GM19025 (cell line): ENCODE results near the gene KSR1.

Experiments
- ATAC-seq: cut with Tn5 transposase; IDR thresholded peaks from one replicate; pipeline ENCODE4 v1.9.1; 2021; ENCODE audit warnings: mild to moderate bottlenecking, low read depth, moderate library complexity; ENCODE audit not compliant: unreplicated experiment

KSR1 gene

DNA sequence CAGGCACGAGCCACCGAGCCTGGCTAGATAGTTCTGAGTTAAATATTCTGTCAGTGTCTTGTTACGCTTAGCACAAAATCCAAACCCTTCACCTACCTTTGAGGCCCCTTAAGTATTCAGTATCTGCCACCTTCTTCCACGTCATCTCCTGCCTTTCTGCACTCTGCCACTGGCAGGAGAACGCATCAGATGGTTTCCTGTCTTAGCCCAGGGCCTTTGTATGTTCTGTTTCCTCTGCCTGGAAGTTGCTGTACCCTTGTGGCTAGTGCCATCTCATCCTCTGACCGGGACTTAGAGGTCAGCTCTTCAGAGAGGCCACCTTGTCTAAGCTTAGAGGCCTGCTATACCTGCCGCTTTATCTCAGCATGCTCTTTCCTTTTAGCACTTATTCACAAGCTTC, 107.3 kb downstream of the KSR1 start:
- ATAC-seq = no peak

DNA sequence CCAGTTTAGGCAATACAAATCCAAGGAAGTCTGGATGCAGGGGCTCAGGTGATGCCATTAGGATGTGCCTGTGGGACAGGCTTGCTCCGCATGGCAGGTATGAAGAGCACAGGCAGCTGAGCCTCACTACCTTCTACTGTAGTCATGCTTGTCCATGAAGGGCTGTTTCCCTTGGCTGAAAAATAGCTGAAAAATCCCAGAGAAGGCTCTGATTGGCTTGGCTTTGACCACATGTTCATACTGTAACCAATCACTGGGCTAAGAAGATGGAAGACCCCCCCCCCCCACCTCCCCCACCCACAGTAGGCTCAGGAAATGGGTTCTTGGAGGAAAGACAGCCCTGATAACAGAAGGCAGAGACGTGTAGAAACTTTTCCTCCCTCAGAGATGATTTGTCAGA, 108.2 kb downstream of the KSR1 start:
- no peak for ATAC-seq

DNA sequence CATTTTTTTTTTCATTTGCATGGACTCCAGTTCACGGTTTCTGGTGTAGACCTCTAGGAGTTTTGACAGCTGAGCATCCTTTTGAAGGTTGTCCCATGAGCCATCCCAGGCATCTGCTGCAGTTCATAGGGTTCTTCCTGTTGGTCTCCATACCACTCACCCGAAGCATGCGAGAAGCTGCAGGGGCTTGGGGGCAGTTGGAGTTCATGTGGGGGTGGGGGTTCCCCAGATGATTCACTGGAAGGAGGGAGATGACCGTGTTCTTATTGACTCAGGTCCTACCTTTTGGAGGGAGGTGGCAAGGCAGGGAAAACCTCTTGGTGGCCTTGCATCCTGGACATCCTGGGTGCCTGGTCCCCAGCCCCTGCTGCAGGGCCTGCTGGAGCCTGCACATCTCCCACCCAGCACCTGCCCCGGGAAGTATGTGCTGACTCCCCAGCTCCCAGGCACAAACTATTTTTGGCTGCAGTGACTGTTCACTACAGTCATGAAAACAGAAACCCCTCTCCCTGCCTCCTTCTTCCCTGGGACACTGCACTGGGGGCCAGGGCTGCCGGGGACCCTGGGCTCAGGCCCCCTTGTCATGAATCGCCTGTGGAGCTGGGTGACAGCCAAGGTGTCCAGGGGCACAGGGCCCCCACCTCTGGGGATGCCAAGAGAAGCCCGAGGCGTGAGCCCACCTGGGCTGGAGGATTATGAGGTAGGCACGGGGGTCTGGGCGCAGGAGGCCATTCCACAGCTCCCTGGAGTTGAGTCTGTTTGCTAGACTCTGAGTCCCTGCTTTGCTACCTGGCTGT, 109.8 kb downstream of the KSR1 start:
- no peak for ATAC-seq

DNA sequence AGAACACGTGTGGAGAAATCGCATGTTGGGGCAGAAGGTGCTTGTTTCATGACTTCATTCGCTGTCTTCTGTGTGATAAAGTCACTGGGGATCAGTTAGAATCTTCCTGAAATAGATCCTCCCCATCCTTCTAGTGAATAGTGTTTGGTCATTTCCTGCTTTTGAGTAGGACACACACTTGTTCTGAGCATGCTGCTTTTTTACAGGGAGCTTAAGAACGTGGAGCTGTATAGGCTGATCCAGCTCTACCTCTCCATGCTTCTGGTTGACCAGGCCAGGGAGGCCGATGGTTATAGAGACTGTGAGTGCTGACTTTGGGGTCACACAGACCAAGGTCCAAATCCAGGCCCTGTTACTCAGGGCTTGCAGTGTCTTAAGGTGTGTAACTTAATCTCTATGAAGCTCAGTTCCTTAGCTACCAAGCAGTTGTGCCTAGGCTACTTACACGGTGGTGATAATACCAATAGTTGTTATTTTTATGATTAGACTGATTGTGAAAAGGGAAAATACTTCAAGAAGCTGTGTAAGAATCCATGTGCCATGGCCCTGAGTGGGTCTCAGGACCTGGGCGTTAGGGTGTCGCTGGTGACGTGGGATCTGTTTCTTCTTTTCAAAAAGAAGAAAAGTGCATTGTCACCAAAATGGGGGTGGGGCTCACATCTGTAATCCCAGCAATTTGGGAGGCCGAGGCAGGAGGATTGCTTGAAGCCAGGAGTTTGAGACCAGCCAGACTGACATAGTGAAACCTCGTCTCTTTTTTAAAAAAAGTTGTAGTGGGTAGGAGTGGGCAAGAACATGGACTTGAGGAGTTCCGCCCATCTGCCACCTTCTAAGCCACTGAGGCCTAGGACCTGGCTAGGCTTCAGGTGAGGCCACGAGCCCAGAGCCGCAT, 110.7 kb downstream of the KSR1 start:
- ATAC-seq = no peak

DNA sequence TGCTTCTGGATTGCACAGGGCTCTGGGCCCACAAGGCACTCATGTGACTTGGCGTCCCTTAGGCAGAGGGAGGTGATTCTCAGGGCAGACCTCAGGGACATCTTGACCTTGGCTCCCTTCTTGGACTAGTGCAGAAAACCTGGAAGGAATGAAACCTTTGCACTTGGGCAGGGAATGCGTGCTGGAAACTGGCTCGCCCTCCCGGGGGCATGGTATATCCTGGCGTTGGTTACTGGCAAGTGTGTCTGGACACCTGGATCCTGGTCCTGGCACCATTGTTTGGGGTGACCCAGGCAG, 111.3 kb downstream of the KSR1 start:
- no peak for ATAC-seq

DNA sequence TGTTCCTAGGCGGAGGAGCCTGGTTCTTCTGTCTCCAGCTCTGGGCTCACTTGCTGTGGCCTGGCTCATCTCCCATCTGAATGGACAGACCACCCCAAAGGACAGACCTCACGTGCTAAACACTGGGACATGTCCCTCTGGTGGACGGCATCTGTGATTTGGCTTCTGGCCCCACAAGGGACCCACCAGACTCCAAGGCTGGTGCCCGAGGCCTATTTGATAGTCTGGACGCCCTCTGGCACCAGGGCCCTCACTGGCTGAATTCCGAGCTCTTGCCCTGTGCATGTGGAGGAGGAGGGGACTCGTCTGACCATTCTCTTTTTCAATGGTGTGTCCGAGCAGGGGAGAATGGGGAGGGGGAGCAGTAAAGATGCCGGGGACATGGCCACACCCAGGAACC, 112.0 kb downstream of the KSR1 start:
- no peak for ATAC-seq

DNA sequence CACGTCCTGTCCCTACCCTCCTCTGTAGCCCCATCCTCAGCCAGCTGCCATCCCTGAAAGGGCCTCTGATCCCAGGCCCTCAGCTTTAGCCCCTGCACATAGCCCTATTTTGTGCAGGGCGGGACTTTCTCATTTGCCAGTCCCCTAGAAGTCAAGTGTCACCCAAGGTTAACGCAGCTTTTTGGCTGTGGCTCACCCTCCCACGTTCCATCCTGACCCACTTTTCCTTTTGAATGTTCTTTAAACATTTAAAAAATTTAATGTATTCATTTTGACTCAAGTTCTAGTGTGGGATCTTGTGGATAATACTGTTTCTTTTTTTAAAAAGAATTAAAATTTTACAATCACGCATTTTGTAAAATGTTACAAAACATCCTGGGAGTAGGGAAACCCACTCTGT, 112.6 kb downstream of the KSR1 start:
- no peak for ATAC-seq

DNA sequence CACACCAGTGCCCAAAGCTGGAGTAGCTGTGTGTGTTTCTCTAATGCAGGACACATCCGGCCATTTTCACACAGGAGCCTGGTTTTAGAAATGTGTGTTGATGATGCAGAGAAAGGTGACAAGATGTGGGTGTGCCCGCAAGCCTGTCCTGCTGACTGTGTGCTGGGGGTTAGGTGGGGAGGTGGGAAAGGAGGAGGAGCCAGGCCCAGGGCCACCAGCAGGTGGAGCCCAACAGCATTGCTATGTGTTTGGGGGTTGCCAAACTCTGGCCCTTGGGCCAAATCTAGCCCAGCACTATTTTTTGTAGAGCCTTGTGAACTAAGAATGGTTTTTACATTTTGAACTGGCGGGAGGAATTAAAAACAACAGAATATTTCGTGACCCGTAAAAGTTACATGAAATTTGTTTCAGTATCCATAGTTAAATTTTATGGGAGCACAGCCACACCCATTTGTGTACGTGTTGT, 113.0 kb downstream of the KSR1 start:
- ATAC-seq = peak; percentile 68

DNA sequence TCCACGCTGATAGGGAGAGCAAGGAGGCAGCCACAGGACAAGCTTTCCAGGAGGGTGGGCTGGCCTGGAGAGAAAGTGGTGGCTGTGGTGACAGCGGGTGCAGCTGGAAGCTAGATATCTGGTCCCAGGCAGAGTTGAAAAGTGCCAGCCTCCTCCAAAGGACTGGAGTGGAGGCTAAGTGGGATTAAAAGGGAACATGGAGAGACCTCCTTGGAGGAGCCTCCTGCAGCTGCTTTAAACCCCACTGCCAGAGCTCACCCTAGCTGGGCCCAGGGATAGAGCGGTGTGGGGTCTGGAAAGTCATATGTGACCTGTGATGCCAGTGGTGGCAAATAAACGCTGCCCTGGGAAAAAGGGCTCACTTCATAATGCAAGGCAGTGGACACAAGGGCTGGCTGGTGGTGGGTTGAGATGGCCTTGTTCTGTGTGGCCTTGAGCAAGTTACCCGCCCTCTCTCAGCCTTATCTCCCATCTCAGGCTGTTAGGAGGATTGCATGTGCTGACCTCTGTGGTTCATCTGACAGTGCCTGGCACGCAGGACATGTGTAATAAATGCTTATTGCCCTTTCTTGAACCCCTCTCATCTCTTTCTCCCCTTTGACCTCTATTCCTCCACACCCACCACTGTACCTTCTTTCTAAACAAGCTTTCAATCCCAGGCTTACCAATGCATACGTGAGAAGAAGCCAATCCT, 113.8 kb downstream of the KSR1 start:
- ATAC-seq = no peak

DNA sequence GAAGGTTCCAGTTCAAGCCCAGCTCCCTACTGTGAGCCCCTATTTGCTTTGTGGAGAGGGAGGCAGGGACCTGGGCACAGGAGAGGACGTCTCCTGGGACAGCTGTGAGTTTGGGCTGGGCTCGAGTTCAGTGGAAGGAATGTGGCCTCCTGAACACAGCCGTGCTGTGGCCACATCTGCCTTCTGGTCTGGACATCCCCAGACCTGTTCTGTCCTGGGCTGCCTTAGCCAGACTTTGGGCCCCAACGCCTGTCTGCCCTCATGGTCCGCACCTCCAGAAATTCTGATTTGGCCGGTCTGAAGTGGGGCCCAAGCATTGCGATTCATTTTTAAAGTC, 114.3 kb downstream of the KSR1 start:
- ATAC-seq = no peak

DNA sequence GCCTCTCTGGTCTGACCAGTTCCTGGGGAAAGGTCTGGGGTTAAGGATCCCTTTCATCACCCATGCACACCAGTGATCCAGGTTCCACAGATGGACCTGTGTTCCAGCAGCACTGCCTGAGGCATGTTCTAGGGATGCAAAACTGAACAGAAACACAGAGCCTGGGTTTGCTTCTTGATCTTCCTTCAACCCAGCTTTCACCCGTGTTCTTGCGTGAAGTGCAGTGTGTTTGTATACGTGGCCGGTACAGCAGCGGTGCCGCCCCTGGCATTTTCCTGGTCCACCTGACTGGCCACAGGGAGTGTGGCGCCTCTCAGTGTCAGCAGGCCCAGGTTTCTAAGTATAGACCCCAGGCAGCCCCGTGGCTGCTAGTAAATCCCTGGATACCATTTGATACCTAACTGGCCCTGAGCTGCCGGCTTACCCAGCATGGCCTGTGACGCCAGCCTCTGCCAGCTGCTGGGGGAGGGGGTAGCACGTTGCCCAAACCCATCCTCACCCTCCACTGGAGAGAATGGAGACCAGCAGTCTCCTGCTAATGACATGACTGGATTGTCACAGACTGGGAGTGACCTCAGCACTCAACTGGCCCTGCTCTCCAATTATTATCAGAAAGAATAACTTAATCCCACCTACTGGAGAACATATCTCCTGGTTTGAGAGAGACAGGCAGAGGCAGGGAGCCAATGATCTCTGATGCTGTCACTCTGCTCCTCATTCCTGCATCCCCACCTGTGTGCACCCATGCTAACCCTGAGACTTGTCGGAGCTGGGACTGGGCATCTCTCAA, 115.5 kb downstream of the KSR1 start:
- no peak for ATAC-seq

DNA sequence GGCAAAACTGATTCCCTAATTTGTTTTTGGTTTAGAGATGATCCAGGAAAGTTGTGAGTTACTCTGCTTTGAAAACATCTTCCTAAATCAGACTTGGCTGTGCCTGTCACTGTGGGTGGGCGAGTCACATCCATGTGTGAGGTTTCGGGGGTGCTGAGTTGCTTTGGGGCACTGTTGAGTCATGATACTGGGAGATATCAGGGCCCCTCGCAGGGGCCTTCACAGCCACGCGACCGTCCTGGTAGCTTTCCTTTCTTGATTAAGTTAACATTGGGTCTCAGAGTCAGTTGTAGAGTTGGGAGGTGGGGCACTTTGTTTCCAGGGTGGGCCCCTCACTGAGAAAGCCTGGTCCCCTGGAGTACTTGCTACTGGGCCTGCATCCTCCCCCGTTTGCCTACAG, 116.4 kb downstream of the KSR1 start:
- no peak for ATAC-seq

DNA sequence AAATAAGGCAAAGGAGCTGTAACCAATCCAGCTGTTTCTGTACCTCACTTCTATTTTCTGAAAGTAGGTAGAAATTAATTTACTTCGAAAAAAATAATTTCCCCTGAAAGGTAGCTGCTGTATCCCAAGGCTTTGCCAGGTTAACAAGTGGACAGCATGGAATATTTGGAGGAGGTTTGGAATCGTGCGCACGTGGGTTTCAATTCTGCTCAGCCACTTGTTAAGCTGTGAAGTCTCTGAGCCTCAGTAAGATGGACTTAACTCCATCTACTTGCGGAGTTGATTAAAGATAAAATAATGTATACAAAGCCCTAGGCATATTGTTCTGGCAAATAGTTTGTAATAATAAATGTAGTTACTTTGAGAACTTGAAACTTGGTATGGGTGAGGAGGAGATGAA, 117.3 kb downstream of the KSR1 start:
- ATAC-seq = no peak

DNA sequence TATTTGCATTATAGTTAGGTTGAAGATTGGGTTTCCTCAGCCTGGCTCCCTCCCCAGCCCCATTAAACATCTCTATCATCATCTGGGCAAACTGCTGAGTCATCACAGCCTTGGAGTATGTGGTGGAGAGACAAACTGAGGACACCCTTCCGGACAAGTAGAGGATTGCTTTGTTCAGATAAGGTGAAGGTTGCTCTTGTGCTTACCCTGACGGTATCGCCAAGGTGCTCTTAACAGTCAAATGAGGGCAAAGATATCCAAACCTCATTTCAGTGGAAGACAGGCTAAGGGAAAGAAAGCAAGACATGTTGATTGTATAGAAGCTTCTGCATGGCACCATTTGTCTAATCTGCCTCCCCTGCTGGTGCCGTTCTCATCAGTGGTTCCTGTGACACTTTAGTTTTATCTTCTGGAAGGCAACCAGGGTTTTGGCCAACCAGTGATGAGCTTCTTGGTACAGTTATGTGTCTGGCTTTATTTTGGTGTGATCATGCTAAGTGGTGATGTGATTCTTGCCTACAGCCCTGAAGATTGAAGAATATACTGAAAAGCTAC, 117.8 kb downstream of the KSR1 start:
- no peak for ATAC-seq

DNA sequence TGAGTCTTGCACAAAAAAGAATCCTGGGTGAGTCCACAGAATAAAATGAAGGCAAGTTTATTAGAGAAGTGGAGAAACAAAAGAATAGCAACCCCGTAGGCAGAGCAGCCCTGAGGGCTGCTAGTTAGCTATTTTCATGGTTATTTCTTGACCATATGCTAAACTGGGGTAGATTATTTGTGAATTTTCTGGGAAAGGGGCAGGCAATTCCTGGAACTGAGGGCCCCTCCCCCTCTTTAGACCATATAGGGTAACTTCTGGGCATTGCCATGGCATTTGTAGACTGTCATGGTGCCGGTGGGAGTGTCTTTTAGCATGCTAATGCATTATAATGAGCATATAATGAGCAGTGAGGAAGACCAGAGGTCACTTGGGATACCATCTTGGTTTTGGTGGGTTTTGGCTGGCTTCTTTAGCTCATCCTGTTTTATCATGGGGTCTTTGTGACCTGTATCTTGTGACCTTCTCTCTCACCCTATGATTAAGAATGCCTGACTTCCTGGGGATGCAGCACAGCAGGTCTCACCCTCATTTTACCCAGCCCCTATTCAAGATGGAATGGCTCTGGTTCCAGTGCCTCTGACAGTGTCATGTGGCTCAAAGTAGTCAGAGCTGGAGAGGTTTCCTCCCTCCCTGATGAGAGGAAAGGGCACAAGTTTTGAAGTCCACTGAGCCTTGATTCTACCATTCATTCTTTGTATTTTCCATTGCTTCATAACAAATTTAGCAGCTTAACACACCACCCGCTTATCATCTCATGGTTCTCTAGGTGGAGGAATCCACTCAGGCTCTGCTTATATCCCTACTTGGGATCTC, 119.1 kb downstream of the KSR1 start:
- ATAC-seq = no peak

DNA sequence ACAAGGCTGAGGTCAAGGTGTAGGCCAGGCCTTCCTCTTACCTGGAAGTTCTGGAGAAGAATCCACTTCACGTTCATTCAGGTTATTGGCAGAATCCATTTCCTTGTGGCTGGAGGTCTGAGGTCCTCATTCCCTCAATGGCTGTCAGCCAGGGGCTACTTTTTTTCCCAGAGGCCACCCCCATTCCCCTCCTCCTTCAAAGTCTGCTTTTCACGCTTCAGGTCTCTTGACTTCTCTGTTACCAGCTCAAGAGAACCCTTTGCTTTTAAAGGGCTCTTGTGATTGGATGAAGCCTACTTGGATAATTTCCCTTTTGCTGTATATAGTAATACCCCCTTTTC, 119.6 kb downstream of the KSR1 start:
- no peak for ATAC-seq

DNA sequence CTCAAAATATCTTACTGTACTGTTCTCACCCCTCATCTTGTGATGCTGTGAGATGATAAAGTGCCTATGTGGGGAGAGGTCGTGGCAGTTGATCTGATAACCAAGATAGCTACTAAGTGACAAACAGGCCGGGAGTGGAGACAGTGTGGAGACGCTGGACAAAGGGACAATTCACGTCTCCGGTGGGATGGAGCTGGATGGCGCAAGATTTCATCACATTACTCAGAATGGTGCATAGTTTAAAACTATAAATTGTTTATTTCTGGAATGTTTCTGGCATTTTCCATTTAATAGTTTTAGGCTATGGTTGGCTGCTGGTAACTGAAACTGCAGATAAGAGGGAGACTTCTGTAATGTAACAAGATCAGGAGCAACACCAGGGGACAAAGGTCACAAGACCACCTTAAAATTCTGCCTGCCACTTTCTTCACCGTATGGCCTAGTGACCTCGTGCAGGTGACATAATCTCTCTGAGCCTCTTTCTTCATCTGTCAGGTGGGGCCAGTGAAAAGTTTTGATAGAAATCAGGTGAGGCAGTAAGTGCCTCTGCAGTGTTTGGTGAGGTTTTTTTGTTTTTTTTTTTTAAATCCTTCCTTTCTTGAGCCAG, 120.3 kb downstream of the KSR1 start:
- ATAC-seq = no peak

DNA sequence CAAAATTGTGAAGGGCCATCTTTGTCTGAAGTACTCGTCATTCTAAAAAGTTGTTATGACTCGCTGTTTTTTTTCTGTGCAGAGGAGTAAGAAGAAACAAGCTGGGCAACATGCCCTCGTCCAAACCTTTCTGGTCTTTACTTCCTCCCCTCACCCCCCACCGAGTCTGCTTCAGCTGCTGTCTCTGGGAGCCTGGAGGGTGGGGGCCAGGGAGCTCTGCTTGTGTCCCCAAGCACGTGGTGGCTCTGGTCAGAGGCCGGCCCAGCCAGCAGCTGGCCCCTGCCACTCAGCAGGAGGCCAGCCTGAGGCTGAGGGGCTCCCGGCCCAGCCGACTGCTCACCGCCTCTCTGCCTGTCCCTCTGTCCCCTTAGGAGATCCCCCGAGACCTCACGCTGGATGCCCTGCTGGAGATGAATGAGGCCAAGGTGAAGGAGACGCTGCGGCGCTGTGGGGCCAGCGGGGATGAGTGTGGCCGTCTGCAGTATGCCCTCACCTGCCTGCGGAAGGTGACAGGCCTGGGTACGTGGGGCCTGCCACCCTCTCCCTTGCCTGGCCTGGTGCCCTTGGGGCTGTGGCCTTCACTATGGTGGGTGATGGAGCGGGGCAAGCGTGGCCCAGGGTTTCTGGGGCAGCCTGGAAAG, 121.0 kb downstream of the KSR1 start:
- no peak for ATAC-seq
